Heart left ventricle (tissue), 16 donors: ENCODE results near the gene AKAP6. TPM values are rescaled to one million over a fixed set of nuclear protein-coding genes. Genes with fewer than 3 reads are reported as not detected.

Experiments
- ATAC-seq, 4 donors: fragments of 200-7000 bp; cut with Tn5 transposase; one replicate each; pipeline ENCODE4 v1.9.1; 2020 to 2022; ENCODE audit warnings: moderate library complexity in 4 of 4, mild to moderate bottlenecking in 3 of 4, moderate number of reproducible peaks in 1 of 4
- DNase-seq, 5 donors: peaks; one replicate each; pipeline ENCODE4 v3.0.0-alpha.2; 2020
- H3K27ac ChIP-seq, 12 donors: fragments of 200-600 bp; sonication (generic) in 4 of 12; one replicate each; pipeline versions ENCODE4 v1.5.0 to v1.8.0; 2016 to 2022; ENCODE audit warnings: mild to moderate bottlenecking in 2 of 12
- H3K27me3 ChIP-seq, 9 donors: fragments of 200-600 bp; sonication (generic) in 2 of 9; one replicate each; pipeline versions ENCODE4 v1.5.1 to v1.8.0; 2016 to 2022; ENCODE audit warnings: mild to moderate bottlenecking in 3 of 9
- H3K36me3 ChIP-seq, 9 donors: fragments of 200-600 bp; sonication (generic) in 2 of 9; one replicate each; pipeline versions ENCODE4 v1.5.0 to v1.8.0; 2018 to 2022; ENCODE audit warnings: mild to moderate bottlenecking in 2 of 9
- H3K4me1 ChIP-seq, 12 donors: fragments of 200-600 bp; sonication (generic) in 4 of 12; one replicate each; pipeline versions ENCODE4 v1.5.0 to v1.8.0; 2016 to 2022; ENCODE audit warnings: mild to moderate bottlenecking in 3 of 12
- H3K4me3 ChIP-seq, 12 donors: fragments of 200-600 bp; sonication (generic) in 4 of 12; one replicate each; pipeline versions ENCODE4 v1.5.0 to v1.8.0; 2017 to 2022; ENCODE audit warnings: mild to moderate bottlenecking in 9 of 12, moderate library complexity in 4 of 12
- H3K9me3 ChIP-seq, 12 donors: fragments of 200-600 bp; sonication (generic) in 4 of 12; one replicate each; pipeline versions ENCODE4 v1.5.0 to v1.8.0; 2016 to 2022; ENCODE audit warnings: mild to moderate bottlenecking in 1 of 12
- CTCF ChIP-seq, 12 donors: fragments of 200-600 bp; sonication (generic) in 4 of 12; IDR thresholded peaks; one replicate each; pipeline versions ENCODE4 v1.5.0 to v1.8.0; 2018 to 2022; ENCODE audit warnings: antibody characterized with exemption in 12 of 12, mild to moderate bottlenecking in 5 of 12
- POLR2A ChIP-seq, 2 donors: fragments of 450-650 bp; IDR thresholded peaks; one replicate each; pipeline ENCODE4 v1.6.1; 2017; ENCODE audit warnings: antibody characterized with exemption in 2 of 2, mild to moderate bottlenecking in 2 of 2, moderate library complexity in 2 of 2
- WGBS, 4 donors: extraction: QIAGEN DNeasy Blood & Tissue Kit in 2 of 4; methylation state at CpG; one replicate each; pipeline versions ENCODE4 v1.1.5 to v1.1.7; 2013 to 2018; 5-methylcytosine and 5-hydroxymethylcytosine counted together
- intact Hi-C, 10 donors: fragments of 100-400 bp; cut with DNase I; formaldehyde crosslinking; loops; one replicate each; pipeline versions ENCODE4 v1.11.1 to v1.14.2; 2022
- polyA plus RNA-seq, 2 donors: library from polyadenylated mRNA; stranded (reverse); fragments of 200-250 nt; gene quantifications; one replicate each; pipeline ENCODE4 v1.2.3, GENCODE V29; 2013
- total RNA-seq, 9 donors: library from RNA; depleted of rRNA in 2 of 9; stranded (reverse); fragments of >200 nt in 2 of 9; fragmentation: NEBNext Ultra II Directional in 3 of 9; extraction: Animal tissue kit (Norgen Biotek cat#: 25700) in 3 of 9; gene quantifications; one replicate each; pipeline versions ENCODE4 v1.1.0 to v1.2.4, GENCODE V29; 2016 to 2023
- donor health status: ischemic (EF 13 %, LVEDD 7.1; RV severe dilation, severe dysfunction).
- donor health status: healthy with polysubstance abuse.
- donor health status: DM: no; HTN: yes; CAD: no.
- donor health status: DM: no; HTN: no; CAD: no.
- donor health status: ischemic (EF 25% LVEDD 6.9; RV normal size, moderate dysfunction).
- donor health status: ischemic (EF 25% LVEDD 5.7; RV mildly dilated, moderate dysfunction).
- donor health status: healthy.
- donor health status: DM: yes; HTN: yes; CAD: no.
- donor health status: ischemic (EF 35%, LVEDD 5.7; RV mildly dilated, moderate dysfunction).
- donor health status: nonischemic (EF 11% LVEDD 7.7; RV severe dilation, severe dysfunction).
- donor health status: DM: yes; HTN: yes; CAD: no.
- donor health status: PGD.
- donor health status: ischemic (EF 29% LVEDD 5.4; RV normal size, mild dysfunction).
- donor health status: nonischemic (EF 23%, LVEDD 6.1; RV moderate dilation, normal function).

Gene AKAP6
- total and polyA plus RNA-seq, 11 donors, result 20.4 to 303 (median 206) TPM

- intact Hi-C loops, result no loop called here
- H3K9me3 ChIP-seq, result no peaks in the 10 kb centered on the region
- ATAC-seq (peak in 2 of 4 donors; percentile 17 to 50), DNase-seq (no peak)
- H3K27ac ChIP-seq, result no peak overlapping the region
- 72 to 86% (median 79%) methylated on average over 3 of the region's 3 CpGs for WGBS, 4 donors
- H3K27me3 ChIP-seq, result no peaks in the 10 kb centered on the region
- TF ChIP-seq CTCF (IDR thresholded peaks at IDR 0.05) (no peak), POLR2A (IDR thresholded peaks at IDR 0.05) (no peak)
- peaks cover 0 to 12% (median 0%) of the 10 kb centered on the region in 12 donors for H3K4me1 ChIP-seq
- peaks cover 0 to 36% (median 4%) of the 10 kb centered on the region in 9 donors for H3K36me3 ChIP-seq
- H3K4me3 ChIP-seq, result no peak overlapping the region
Observed at GRCh38 chr14:32693114-32693513, 364.0 kb downstream of the AKAP6 start.

DNA sequence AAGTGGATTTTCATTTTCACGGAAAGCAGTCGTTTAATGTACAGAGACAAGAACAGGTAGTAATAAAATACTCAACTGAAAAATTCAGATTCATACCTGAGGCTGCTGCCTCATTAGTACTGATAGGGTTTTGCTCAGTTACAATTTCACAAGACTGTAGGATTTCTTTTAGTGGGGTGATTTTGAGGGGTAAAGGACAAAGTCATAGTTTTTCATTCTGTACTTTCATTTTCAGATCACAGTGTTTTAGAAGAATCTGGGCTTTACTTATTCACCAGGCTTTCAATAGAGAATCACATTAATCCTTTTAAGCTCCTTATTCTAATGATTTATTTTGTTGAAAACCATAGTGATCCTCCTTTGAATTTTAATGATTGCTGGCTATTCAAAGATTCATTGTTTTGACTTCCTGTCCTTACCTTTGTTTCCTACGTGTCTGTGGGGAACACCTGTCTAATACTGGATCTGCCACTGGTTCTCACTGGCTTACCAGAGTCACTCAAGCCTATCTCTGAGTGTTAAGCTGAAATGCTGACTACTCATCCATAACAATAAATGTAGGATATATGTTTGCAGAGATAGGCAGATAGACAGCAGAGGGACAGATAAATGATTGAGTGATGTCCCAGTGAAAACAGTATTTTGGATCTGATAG, 365.8 kb downstream of the AKAP6 start:
- Histone ChIP-seq H3K9me3 (no peaks in the 10 kb centered on the region), H3K4me1 (peaks cover 0 to 12% (median 0%) of the 10 kb centered on the region in 12 donors), H3K27ac (no peak overlapping the region), H3K36me3 (peaks cover 0 to 38% (median 4%) of the 10 kb centered on the region in 9 donors), H3K27me3 (no peaks in the 10 kb centered on the region), H3K4me3 (no peak overlapping the region)
- 47 to 72% (median 68%) methylated on average over 3 of the region's 3 CpGs for WGBS, 4 donors
- intact Hi-C loops, result no loop called here
- TF ChIP-seq POLR2A (IDR thresholded peaks at IDR 0.05) (no peak), CTCF (IDR thresholded peaks at IDR 0.05) (no peak)
- DNase-seq (no peak), ATAC-seq (no peak)

DNA sequence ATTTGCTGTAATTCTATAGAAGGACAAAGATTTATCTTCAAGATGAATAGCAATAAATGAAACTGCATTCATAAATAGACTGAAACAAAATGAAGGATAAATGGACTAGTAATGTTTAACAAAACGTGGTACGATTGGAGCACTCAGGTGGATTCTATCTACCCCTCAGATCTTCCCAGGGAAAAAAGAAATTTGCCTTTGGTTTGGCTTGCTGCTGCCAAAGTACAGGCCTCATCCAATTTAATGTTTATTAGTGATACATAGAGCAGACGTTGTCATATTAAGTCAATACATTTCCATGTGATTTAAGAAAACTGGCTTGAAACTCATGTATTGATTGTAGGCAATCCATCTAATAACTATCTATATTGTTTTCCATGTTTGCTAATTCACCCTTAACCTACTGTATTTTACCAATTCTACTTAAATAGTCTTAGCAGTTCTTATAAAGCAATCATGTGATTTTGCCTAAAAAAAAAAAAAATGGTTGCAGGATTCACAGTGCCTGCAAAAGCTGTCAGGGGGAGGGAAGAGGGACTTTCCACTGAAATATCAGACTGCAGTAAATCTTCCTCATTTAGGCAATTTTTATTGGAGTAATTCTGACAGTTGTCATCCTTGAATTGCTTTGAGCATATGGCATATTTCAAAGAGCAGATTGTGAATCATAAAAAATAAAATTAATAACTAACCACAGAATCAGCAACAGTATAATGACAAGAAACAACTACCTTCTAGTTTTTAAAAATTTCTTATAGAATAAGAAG, 367.4 kb downstream of the AKAP6 start:
- WGBS, 4 donors, result 87 to 93% (median 91%) methylated on average over 3 of the region's 3 CpGs
- ATAC-seq (no peak), DNase-seq (no peak)
- no peak for TF ChIP-seq CTCF (IDR thresholded peaks at IDR 0.05)
- TF ChIP-seq POLR2A (IDR thresholded peaks at IDR 0.05), result no peak
- H3K36me3 ChIP-seq, result peaks cover 0 to 35% (median 4%) of the 10 kb centered on the region in 9 donors
- H3K27me3 ChIP-seq, result no peaks in the 10 kb centered on the region
- peaks cover 0 to 14% (median 2%) of the 10 kb centered on the region in 12 donors for H3K4me1 ChIP-seq
- H3K27ac ChIP-seq, result no peak overlapping the region
- intact Hi-C loops, result no loop called here
- H3K4me3 ChIP-seq, result no peak overlapping the region
- no peaks in the 10 kb centered on the region for H3K9me3 ChIP-seq

DNA sequence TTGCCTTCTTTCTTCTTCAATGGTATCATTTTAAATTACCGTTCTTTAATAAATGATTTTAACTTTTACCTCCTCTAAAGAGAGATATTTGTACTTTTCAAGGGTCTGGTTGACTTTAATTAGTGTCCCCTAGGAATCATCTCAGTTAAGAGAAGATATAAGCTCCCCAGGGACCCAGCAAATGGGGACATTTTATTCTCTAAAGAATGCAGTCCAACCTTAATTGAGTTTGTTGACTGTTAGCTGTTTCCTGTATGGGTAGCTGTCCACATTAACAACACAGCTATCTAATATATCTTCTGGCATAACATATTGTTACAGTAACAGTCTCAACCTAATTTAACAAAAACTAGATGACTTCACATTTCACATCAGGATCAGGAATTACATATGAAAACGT, 368.0 kb downstream of the AKAP6 start:
- TF ChIP-seq CTCF (IDR thresholded peaks at IDR 0.05), result no peak
- TF ChIP-seq POLR2A (IDR thresholded peaks at IDR 0.05), result no peak
- no peaks in the 10 kb centered on the region for H3K9me3 ChIP-seq
- H3K36me3 ChIP-seq, result peaks cover 0 to 29% (median 4%) of the 10 kb centered on the region in 9 donors
- H3K4me3 ChIP-seq, result no peak overlapping the region
- H3K4me1 ChIP-seq, result peaks cover 0 to 18% (median 8%) of the 10 kb centered on the region in 12 donors
- intact Hi-C loops, result no loop called here
- WGBS, 4 donors, result 63 to 74% (median 65%) methylated on average over 2 of the region's 2 CpGs
- ATAC-seq (no peak), DNase-seq (no peak)
- H3K27ac ChIP-seq, result no peak overlapping the region
- H3K27me3 ChIP-seq, result no peaks in the 10 kb centered on the region
